H1 (cell line): ENCODE results near the gene SBNO2. TPM values are rescaled to one million over a fixed set of nuclear protein-coding genes. Genes with fewer than 3 reads are reported as not detected.

Experiments
- CTCF ChIA-PET: fragments of 300-600 bp; sonication (Branson Sonifier 250); formaldehyde crosslinking; loops from one replicate; lab custom pipeline; 2021; ENCODE audit not compliant: partially characterized antibody; lab: Charles Lee
- POLR2A ChIA-PET: fragments of 300-600 bp; sonication (Branson Sonifier 250); formaldehyde crosslinking; loops from one replicate; lab custom pipeline; 2021; ENCODE audit warnings: inconsistent platforms; ENCODE audit not compliant: partially characterized antibody; lab: Charles Lee
- DNase-seq, 2 experiments: peaks; one replicate each; pipeline versions ENCODE4 v3.0.0 to v3.0.0-alpha.2; 2010 to 2022; ENCODE audit warnings: low spot score in 2 of 2, low read depth in 1 of 2, mixed read lengths in 1 of 2
- FAIRE-seq: peaks from 2 replicates; lab custom pipeline; 2011; peaks lifted over from hg19 to GRCh38; lab: Jason Lieb, UNC
- H2AFZ ChIP-seq: 2 replicates; pipeline ENCODE4 v1.8.1; 2012; ENCODE audit warnings: low read length, inconsistent platforms
- H2AK5ac ChIP-seq: 2 replicates; pipeline ENCODE4 v1.6.1; 2013; ENCODE audit warnings: low read depth, low read length
- H2BK120ac ChIP-seq: replicated peaks from 2 replicates; pipeline ENCODE3; 2013; ENCODE audit warnings: low read depth, low read length, inconsistent platforms
- H2BK12ac ChIP-seq: 2 replicates; pipeline ENCODE4 v1.6.1; 2013; ENCODE audit warnings: low read depth, low read length
- H2BK15ac ChIP-seq: 2 replicates; pipeline ENCODE4 v1.6.1; 2013; ENCODE audit warnings: low read length
- H2BK20ac ChIP-seq: 2 replicates; pipeline ENCODE4 v1.6.1; 2013; ENCODE audit warnings: low read length
- H2BK5ac ChIP-seq: 2 replicates; pipeline ENCODE4 v1.6.1; 2013; ENCODE audit warnings: low read depth, low read length
- H3K14ac ChIP-seq: 2 replicates; pipeline ENCODE4 v1.6.1; 2013; ENCODE audit warnings: inconsistent platforms; ENCODE audit not compliant: insufficient read length
- H3K18ac ChIP-seq: 2 replicates; pipeline ENCODE4 v1.6.1; 2013; ENCODE audit warnings: low read length; ENCODE audit errors: extremely low read depth
- H3K23ac ChIP-seq: 2 replicates; pipeline ENCODE4 v1.6.1; 2013; ENCODE audit warnings: inconsistent platforms; ENCODE audit not compliant: insufficient read length
- H3K23me2 ChIP-seq: 2 replicates; pipeline ENCODE4 v1.6.1; 2013; ENCODE audit warnings: low read depth, low read length
- H3K27ac ChIP-seq: 2 replicates; pipeline ENCODE4 v1.6.1; 2011; ENCODE audit warnings: low read depth, low read length, inconsistent platforms
- H3K27me3 ChIP-seq, 4 experiments: replicated peaks in 1 of 4; 1 replicate in 1 of 4; 2 replicates in 3 of 4; pipeline versions ENCODE4 v1.6.1 to v1.8.1; 2011 to 2013; ENCODE audit warnings: low read length in 3 of 4, mild to moderate bottlenecking in 3 of 4, inconsistent platforms in 2 of 4, mixed read lengths in 2 of 4, moderate library complexity in 1 of 4; ENCODE audit not compliant: control insufficient read depth in 3 of 4, insufficient read depth in 3 of 4; ENCODE audit errors: extremely low read depth in 1 of 4
- H3K36me3 ChIP-seq, 4 experiments: 2 replicates each; pipeline versions ENCODE4 v1.6.1 to v1.8.1; 2011 to 2013; ENCODE audit warnings: mild to moderate bottlenecking in 4 of 4, low read length in 3 of 4, moderate library complexity in 2 of 4, control low read depth in 1 of 4, inconsistent platforms in 1 of 4; ENCODE audit not compliant: insufficient read depth in 4 of 4, control insufficient read depth in 2 of 4
- H3K4ac ChIP-seq: replicated peaks from 2 replicates; pipeline ENCODE3; 2013; ENCODE audit warnings: low read length, low read depth, mixed read lengths, inconsistent platforms; ENCODE audit not compliant: insufficient read length
- H3K4me1 ChIP-seq, 4 experiments: replicated peaks in 1 of 4; 1 replicate in 1 of 4; 2 replicates in 3 of 4; pipeline versions ENCODE4 v1.6.1 to v1.8.1; 2011 to 2013; ENCODE audit warnings: low read length in 3 of 4, inconsistent platforms in 2 of 4, mixed read lengths in 1 of 4; ENCODE audit not compliant: insufficient read depth in 4 of 4, control insufficient read depth in 3 of 4
- H3K4me2 ChIP-seq, 2 experiments: 2 replicates each; pipeline versions ENCODE4 v1.6.1 to v1.8.1; 2011 to 2013; ENCODE audit warnings: low read depth in 2 of 2, low read length in 2 of 2, control low read depth in 1 of 2, inconsistent platforms in 1 of 2, mild to moderate bottlenecking in 1 of 2; ENCODE audit not compliant: insufficient read depth in 1 of 2
- H3K4me3 ChIP-seq, 4 experiments: fragments of 200-600, 300-600 bp in 1 of 4; sonication (generic), shearing (Covaris generic), sonication (Bioruptor Twin) in 1 of 4; 2 replicates each; pipeline versions ENCODE4 v1.5.1 to v1.8.1; 2011 to 2016; ENCODE audit warnings: low read length in 4 of 4, low read depth in 3 of 4, control low read depth in 2 of 4, inconsistent platforms in 2 of 4, mild to moderate bottlenecking in 2 of 4, mixed read lengths in 1 of 4, moderate library complexity in 1 of 4; ENCODE audit not compliant: insufficient read depth in 2 of 4; ENCODE audit errors: extremely low read depth in 1 of 4
- H3K56ac ChIP-seq: replicated peaks from 2 replicates; pipeline ENCODE3; 2013; ENCODE audit warnings: low read depth, mild to moderate bottlenecking, mixed read lengths, low read length, inconsistent platforms; ENCODE audit not compliant: insufficient read length
- H3K79me1 ChIP-seq: 2 replicates; pipeline ENCODE4 v1.6.1; 2013; ENCODE audit warnings: low read depth, low read length, control low read depth
- H3K79me2 ChIP-seq, 2 experiments: 2 replicates each; pipeline versions ENCODE4 v1.6.1 to v1.8.1; 2012 to 2013; ENCODE audit warnings: low read length in 2 of 2, mild to moderate bottlenecking in 2 of 2, inconsistent platforms in 1 of 2; ENCODE audit not compliant: insufficient read depth in 2 of 2, control insufficient read depth in 1 of 2
- H3K9ac ChIP-seq, 4 experiments: replicated peaks in 1 of 4; 1 replicate in 1 of 4; 2 replicates in 3 of 4; pipeline versions ENCODE4 v1.6.1 to v1.8.1; 2011 to 2013; ENCODE audit warnings: low read depth in 3 of 4, low read length in 3 of 4, control low read depth in 2 of 4, mild to moderate bottlenecking in 2 of 4, moderate library complexity in 2 of 4, inconsistent platforms in 1 of 4; ENCODE audit errors: extremely low read depth in 1 of 4
- H3K9me3 ChIP-seq, 2 experiments: 2 replicates each; pipeline versions ENCODE4 v1.6.1 to v1.8.1; 2012 to 2013; ENCODE audit warnings: mild to moderate bottlenecking in 2 of 2, moderate library complexity in 2 of 2, control low read depth in 1 of 2, inconsistent platforms in 1 of 2, low read depth in 1 of 2, low read length in 1 of 2, mixed read lengths in 1 of 2; ENCODE audit not compliant: insufficient read depth in 2 of 2
- H4K20me1 ChIP-seq, 2 experiments: replicated peaks in 1 of 2; 2 replicates each; pipeline versions ENCODE3 to v1.8.1; 2011 to 2013; ENCODE audit warnings: inconsistent platforms in 2 of 2, low read length in 2 of 2, mild to moderate bottlenecking in 1 of 2; ENCODE audit not compliant: insufficient read depth in 2 of 2, control insufficient read depth in 1 of 2
- H4K5ac ChIP-seq: 2 replicates; pipeline ENCODE4 v1.6.1; 2013; ENCODE audit warnings: low read length, low read depth, mixed read lengths, inconsistent platforms; ENCODE audit not compliant: insufficient read length
- H4K8ac ChIP-seq: 2 replicates; pipeline ENCODE4 v1.8.0; 2013; ENCODE audit warnings: mild to moderate bottlenecking, moderate library complexity, low read length, inconsistent platforms; ENCODE audit not compliant: insufficient read depth; ENCODE audit errors: extremely low read depth
- H4K91ac ChIP-seq: replicated peaks from 2 replicates; pipeline ENCODE3; 2013; ENCODE audit warnings: low read length, mixed read lengths, inconsistent platforms; ENCODE audit not compliant: insufficient read length
- SIN3A ChIP-seq, 2 experiments: IDR thresholded peaks in 1 of 2; conservative IDR thresholded peaks in 1 of 2; 2 replicates each; pipeline ENCODE4 v1.6.1; 2011 to 2012; ENCODE audit warnings: low read length in 2 of 2, improper control_type of control experiment in 1 of 2, low read depth in 1 of 2, mild to moderate bottlenecking in 1 of 2
- WGBS, 2 experiments: shearing (Covaris generic) in 1 of 2; methylation state at CpG; one replicate each; pipeline versions ENCODE4 v1.1.6 to v1.1.7; 2013 to 2015; ENCODE audit warnings: low lambda C conversion rate in 2 of 2, mixed read lengths in 2 of 2, inconsistent platforms in 1 of 2, low coverage in 1 of 2, missing lambda C conversion rate in 1 of 2; ENCODE audit not compliant: insufficient replicate concordance in 2 of 2, insufficient coverage in 1 of 2, insufficient read length in 1 of 2; ENCODE audit errors: extremely low coverage in 1 of 2, missing lambda C conversion rate in 1 of 2; 5-methylcytosine and 5-hydroxymethylcytosine counted together
- polyA plus RNA-seq, 7 experiments: library from polyadenylated mRNA; depleted of rRNA in 3 of 7; stranded (reverse) in 5 of 7; unstranded in 2 of 7; fragments of >200 nt in 5 of 7; fragments of 200-250 nt in 2 of 7; gene quantifications; 1 replicate in 5 of 7; 2 replicates in 1 of 7; 4 replicates in 1 of 7; pipeline versions ENCODE4 v1.2.1 to v1.2.3, GENCODE V29; 2011 to 2013; ENCODE audit warnings: missing spikeins in 2 of 7, mixed read lengths in 2 of 7
- total RNA-seq: library from RNA; stranded (reverse); fragmentation: NEBNext Ultra II Directional; extraction: Animal tissue kit (Norgen Biotek cat#: 25700); gene quantifications from 2 replicates; pipeline ENCODE4 v1.2.1, GENCODE V29; 2021

Gene SBNO2
- total and polyA plus RNA-seq, 2 of the 8 experiments (the other 6 are each of a cell fraction or from before 2014, with no cell fraction given), result 12.2 to 31.4 TPM

DNA sequence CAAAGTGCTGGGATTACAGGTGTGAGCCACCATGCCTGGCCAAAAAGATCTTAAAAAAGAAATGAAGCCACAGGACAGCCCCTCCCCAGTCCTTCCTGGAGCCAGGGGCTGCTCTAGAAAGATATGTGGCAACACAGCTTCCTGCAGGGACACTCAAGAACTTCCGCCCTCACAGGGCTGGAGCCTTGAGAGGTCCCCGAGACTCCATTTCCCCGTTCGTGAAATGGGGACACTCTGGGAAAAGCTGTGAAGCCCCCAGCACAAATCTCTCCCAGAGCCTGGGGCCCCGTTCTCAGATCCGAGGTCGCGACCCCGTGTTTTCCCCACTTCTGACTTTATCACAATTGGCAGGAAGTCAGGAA is 72.8 kb downstream of the SBNO2 start:
- Histone ChIP-seq H3K27me3 (0 out of 7 replicates have a peak, but pooled peaks cover 0 to 2% (median 0%) of the 10 kb centered on the region in 4 experiments), H3K23ac (no peak overlapping the region), H3K4ac (no peak overlapping the region), H3K14ac (no peak overlapping the region), H3K9me3 (no peaks in the 10 kb centered on the region), H4K5ac (no peak overlapping the region), H3K36me3 (peaks cover 3 to 9% (median 6%) of the 10 kb centered on the region in 4 experiments; a peak in 5 of 8 replicates), H3K79me2 (no peaks in the 10 kb centered on the region; a peak in 1 of 4 replicates), H3K4me2 (no peak overlapping the region), H4K91ac (peak overlapping the region; percentile 73), H2BK5ac (peak overlapping the region; percentile 73; the same call in 1 of the 2 replicates), H2AK5ac (no peak overlapping the region), H3K9ac (no peak overlapping the region), H2AFZ (no peak overlapping the region), H3K56ac (no peak overlapping the region), H2BK15ac (no peak overlapping the region), H2BK120ac (no peak overlapping the region), H3K18ac (no peak overlapping the region), H3K4me1 (peaks cover 4 to 20% (median 8%) of the 10 kb centered on the region in 4 experiments), H2BK20ac (no peak overlapping the region), H2BK12ac (no peak overlapping the region), H4K8ac (no peak overlapping the region), H3K27ac (no peak overlapping the region), H3K4me3 (no peak overlapping the region), H3K23me2 (peaks cover 7% of the 10 kb centered on the region; the same call in 1 of the 2 replicates), H3K79me1 (peaks cover 4% of the 10 kb centered on the region), H4K20me1 (peaks cover 2% of the 10 kb centered on the region in 2 experiments)
- 96% methylated on average over 9 of the region's 9 CpGs; no CpG with 5 or more reads in 1 of the 2 experiments for WGBS, 2 experiments
- POLR2A ChIA-PET, result interaction anchor here (0.6 to 9.8 kb wide), 7 partner anchors 11 to 167 kb away, joined by 3 to 116 read pairs (median 4); partner anchors contain the start of gene CNN2
- no peak for TF ChIP-seq SIN3A (conservative IDR thresholded peaks at IDR 0.05 in 1 of 2, IDR thresholded peaks at IDR 0.05 in 1 of 2; ENCODE audit: low read depth in 1 of 2, low read length in 2 of 2)
- CTCF ChIA-PET, result interaction anchor here (0.7 to 3.2 kb wide), 8 partner anchors 8 to 137 kb away, joined by 3 to 11 read pairs (median 3); no protein-coding TSS in a partner anchor
- DNase-seq (no peak), FAIRE-seq (no peak)
